ENCODE data around the gene A3GALT2.

A3GALT2 gene

DNA sequence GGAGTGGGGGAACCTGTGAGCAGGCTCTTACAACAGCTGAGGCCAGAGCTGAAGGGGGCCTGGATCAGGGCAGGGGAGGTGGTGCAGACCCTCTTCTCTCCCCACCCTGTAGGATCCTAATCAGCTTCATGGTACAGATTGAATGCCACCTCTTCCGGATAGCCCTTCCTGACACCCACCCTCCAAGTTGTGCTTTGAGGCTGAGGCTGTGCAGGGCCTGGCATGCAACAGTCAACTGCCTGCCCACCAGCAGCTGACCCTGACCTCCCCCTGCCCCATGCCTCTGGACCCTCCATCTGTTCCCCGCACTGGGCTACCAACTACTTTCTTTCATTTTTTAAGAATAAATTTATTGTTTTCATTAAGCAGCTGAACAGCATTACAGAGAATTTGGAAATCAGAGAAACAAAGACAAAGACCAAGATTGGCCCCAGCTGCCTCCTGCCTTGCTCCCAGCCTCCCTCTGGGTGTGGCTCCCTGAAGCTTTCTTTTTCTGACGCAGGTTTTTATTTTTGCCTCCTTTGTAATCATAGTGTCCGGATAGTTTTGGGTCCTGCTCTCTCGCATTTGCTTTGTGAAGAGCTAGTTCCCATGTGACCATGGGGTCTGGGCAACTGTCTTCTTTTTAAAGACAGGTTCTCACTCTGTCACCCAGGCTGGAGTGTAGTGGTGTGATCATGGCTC lies 51.8 kb downstream of the A3GALT2 start:
- no peak overlapping the region for H3K9ac ChIP-seq (ENCODE audit: low read depth, low read length, poor library complexity, severe bottlenecking)
- H3K9me2 ChIP-seq (replicated peaks; ENCODE audit: low read depth, low read length) = no peaks in the 10 kb centered on the region
- no peak for TF ChIP-seq EZH2phosphoT487 (IDR thresholded peaks at IDR 0.05; ENCODE audit: borderline replicate concordance)
- TF ChIP-seq, protein P1, sequence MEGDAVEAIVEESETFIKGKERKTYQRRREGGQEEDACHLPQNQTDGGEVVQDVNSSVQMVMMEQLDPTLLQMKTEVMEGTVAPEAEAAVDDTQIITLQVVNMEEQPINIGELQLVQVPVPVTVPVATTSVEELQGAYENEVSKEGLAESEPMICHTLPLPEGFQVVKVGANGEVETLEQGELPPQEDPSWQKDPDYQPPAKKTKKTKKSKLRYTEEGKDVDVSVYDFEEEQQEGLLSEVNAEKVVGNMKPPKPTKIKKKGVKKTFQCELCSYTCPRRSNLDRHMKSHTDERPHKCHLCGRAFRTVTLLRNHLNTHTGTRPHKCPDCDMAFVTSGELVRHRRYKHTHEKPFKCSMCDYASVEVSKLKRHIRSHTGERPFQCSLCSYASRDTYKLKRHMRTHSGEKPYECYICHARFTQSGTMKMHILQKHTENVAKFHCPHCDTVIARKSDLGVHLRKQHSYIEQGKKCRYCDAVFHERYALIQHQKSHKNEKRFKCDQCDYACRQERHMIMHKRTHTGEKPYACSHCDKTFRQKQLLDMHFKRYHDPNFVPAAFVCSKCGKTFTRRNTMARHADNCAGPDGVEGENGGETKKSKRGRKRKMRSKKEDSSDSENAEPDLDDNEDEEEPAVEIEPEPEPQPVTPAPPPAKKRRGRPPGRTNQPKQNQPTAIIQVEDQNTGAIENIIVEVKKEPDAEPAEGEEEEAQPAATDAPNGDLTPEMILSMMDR (conservative IDR thresholded peaks at IDR 0.05; ENCODE audit: low read length) = no peak
- H3K79me2 ChIP-seq (ENCODE audit: insufficient read depth, low read length) = peaks cover 11% of the 10 kb centered on the region; the same call in 1 of the 2 replicates
- H3F3A ChIP-seq (ENCODE audit: low read depth) = no peaks in the 10 kb centered on the region
- no peaks in the 10 kb centered on the region for H4K20me1 ChIP-seq (ENCODE audit: insufficient read depth, low read length, poor library complexity, severe bottlenecking)
- H3K36me3 ChIP-seq (ENCODE audit: insufficient read depth, low read length) = peaks cover 4% of the 10 kb centered on the region; the same call in 1 of the 2 replicates
- peaks cover 7% of the 10 kb centered on the region for H3K4me1 ChIP-seq (ENCODE audit: insufficient read depth, low read length, poor library complexity, severe bottlenecking)
- H3K4me3 ChIP-seq (ENCODE audit: low read length, poor library complexity, severe bottlenecking) = no peak overlapping the region
- no peaks in the 10 kb centered on the region for H3K9me3 ChIP-seq (ENCODE audit: insufficient read depth, low read depth, low read length)
- H3K27me3 ChIP-seq (ENCODE audit: insufficient read depth, low read length, poor library complexity, severe bottlenecking) = no peaks in the 10 kb centered on the region
- H3K4me2 ChIP-seq (ENCODE audit: low read depth, low read length, poor library complexity, severe bottlenecking) = no peak overlapping the region
- no peak overlapping the region for H2AFZ ChIP-seq (ENCODE audit: low read length)

DNA sequence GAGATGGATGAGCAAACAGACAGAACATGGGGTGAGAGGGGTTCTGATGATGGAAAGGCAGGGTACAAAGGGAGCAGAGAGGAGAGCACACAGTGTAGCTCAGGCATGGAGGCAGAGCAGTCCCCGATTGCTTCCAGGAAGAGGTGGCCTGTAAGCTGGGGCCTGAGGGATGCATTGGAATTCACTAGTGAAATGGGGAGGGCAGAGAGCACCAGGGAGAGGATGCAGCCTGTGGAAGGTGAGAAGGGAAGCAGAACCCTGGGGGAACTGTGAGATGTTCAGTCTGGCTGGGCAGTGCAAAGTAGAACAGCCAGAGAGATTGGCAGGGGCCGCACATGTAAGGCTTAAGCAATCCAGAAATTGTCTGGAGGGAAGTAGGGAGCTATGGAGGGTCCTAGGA lies 52.4 kb downstream of the A3GALT2 start:
- Histone ChIP-seq H3K9me3 (ENCODE audit: insufficient read depth, low read depth, low read length) (no peaks in the 10 kb centered on the region), H3K36me3 (ENCODE audit: insufficient read depth, low read length) (peaks cover 4% of the 10 kb centered on the region; the same call in 1 of the 2 replicates), H3K4me3 (ENCODE audit: low read length, poor library complexity, severe bottlenecking) (no peak overlapping the region), H3K27me3 (ENCODE audit: insufficient read depth, low read length, poor library complexity, severe bottlenecking) (no peaks in the 10 kb centered on the region), H3K9me2 (replicated peaks; ENCODE audit: low read depth, low read length) (no peaks in the 10 kb centered on the region), H3F3A (ENCODE audit: low read depth) (no peaks in the 10 kb centered on the region), H2AFZ (ENCODE audit: low read length) (no peak overlapping the region), H3K9ac (ENCODE audit: low read depth, low read length, poor library complexity, severe bottlenecking) (no peak overlapping the region), H4K20me1 (ENCODE audit: insufficient read depth, low read length, poor library complexity, severe bottlenecking) (no peaks in the 10 kb centered on the region), H3K79me2 (ENCODE audit: insufficient read depth, low read length) (peaks cover 11% of the 10 kb centered on the region; the same call in 1 of the 2 replicates), H3K4me2 (ENCODE audit: low read depth, low read length, poor library complexity, severe bottlenecking) (no peak overlapping the region), H3K4me1 (ENCODE audit: insufficient read depth, low read length, poor library complexity, severe bottlenecking) (peaks cover 7% of the 10 kb centered on the region)
- TF ChIP-seq, protein P1 (conservative IDR thresholded peaks at IDR 0.05; ENCODE audit: low read length) = no peak
- no peak for TF ChIP-seq EZH2phosphoT487 (IDR thresholded peaks at IDR 0.05; ENCODE audit: borderline replicate concordance)

GRCh38 chr1:33267468-33268205 lies 53.3 kb downstream of the A3GALT2 start:
- Histone ChIP-seq H3K36me3 (ENCODE audit: insufficient read depth, low read length) (peaks cover 6% of the 10 kb centered on the region; the same call in 1 of the 2 replicates), H3K79me2 (ENCODE audit: insufficient read depth, low read length) (peaks cover 14% of the 10 kb centered on the region; the same call in 1 of the 2 replicates), H3K9ac (ENCODE audit: low read depth, low read length, poor library complexity, severe bottlenecking) (no peak overlapping the region), H3K4me1 (ENCODE audit: insufficient read depth, low read length, poor library complexity, severe bottlenecking) (peaks cover 4% of the 10 kb centered on the region), H4K20me1 (ENCODE audit: insufficient read depth, low read length, poor library complexity, severe bottlenecking) (no peaks in the 10 kb centered on the region), H3K27me3 (ENCODE audit: insufficient read depth, low read length, poor library complexity, severe bottlenecking) (no peaks in the 10 kb centered on the region), H3F3A (ENCODE audit: low read depth) (no peaks in the 10 kb centered on the region), H3K9me3 (ENCODE audit: insufficient read depth, low read depth, low read length) (no peaks in the 10 kb centered on the region), H3K4me3 (ENCODE audit: low read length, poor library complexity, severe bottlenecking) (no peak overlapping the region), H2AFZ (ENCODE audit: low read length) (no peak overlapping the region), H3K4me2 (ENCODE audit: low read depth, low read length, poor library complexity, severe bottlenecking) (no peak overlapping the region), H3K9me2 (replicated peaks; ENCODE audit: low read depth, low read length) (no peaks in the 10 kb centered on the region)
- TF ChIP-seq, protein P1 (conservative IDR thresholded peaks at IDR 0.05; ENCODE audit: low read length) = no peak
- no peak for TF ChIP-seq EZH2phosphoT487 (IDR thresholded peaks at IDR 0.05; ENCODE audit: borderline replicate concordance)
